Gastroesophageal sphincter (tissue), 4 donors: ENCODE results near the gene ANK2. TPM values are rescaled to one million over a fixed set of nuclear protein-coding genes. Genes with fewer than 3 reads are reported as not detected.

Source experiments
- ATAC-seq: fragments of 150-250 bp; one replicate; pipeline ENCODE4 v1.9.1; 2016; ENCODE audit warnings: mild to moderate bottlenecking, moderate library complexity
- H3K27ac ChIP-seq, 4 donors: fragments of 200-600 bp; sonication (generic) in 3 of 4; 1 replicate in 3 of 4; 2 replicates in 1 of 4; pipeline ENCODE4 v1.5.1; 2016 to 2019
- H3K27me3 ChIP-seq: fragments of 200-600 bp; sonication (generic); one replicate; pipeline ENCODE4 v1.5.1; 2019
- H3K36me3 ChIP-seq, 2 donors: fragments of 200-600 bp; sonication (generic); one replicate each; pipeline ENCODE4 v1.5.1; 2019; ENCODE audit warnings: control low read depth in 1 of 2
- H3K4me1 ChIP-seq, 3 donors: fragments of 200-600 bp; sonication (generic); 1 replicate in 2 of 3; 2 replicates in 1 of 3; pipeline ENCODE4 v1.5.1; 2016 to 2019; ENCODE audit warnings: control low read depth in 2 of 3
- H3K4me3 ChIP-seq, 2 donors: fragments of 200-600 bp; sonication (generic); one replicate each; pipeline ENCODE4 v1.5.1; 2019; ENCODE audit warnings: mild to moderate bottlenecking in 1 of 2, moderate library complexity in 1 of 2
- H3K9me3 ChIP-seq, 3 donors: fragments of 200-600 bp; sonication (generic); one replicate each; pipeline ENCODE4 v1.5.1; 2017 to 2019; ENCODE audit warnings: control low read depth in 2 of 3
- CTCF ChIP-seq, 4 experiments: fragments of 200-600 bp in 2 of 4; fragments of 450-650 bp in 2 of 4; sonication (generic) in 1 of 4; IDR thresholded peaks; one replicate each; pipeline ENCODE4 v1.5.1; 2017 to 2019; ENCODE audit warnings: antibody characterized with exemption in 4 of 4, mild to moderate bottlenecking in 2 of 4, moderate library complexity in 2 of 4
- EP300 ChIP-seq: sonication (generic); formaldehyde crosslinking; IDR thresholded peaks from one replicate; pipeline ENCODE4 v1.6.1; 2017; ENCODE audit warnings: antibody characterized with exemption, mild to moderate bottlenecking
- POLR2A ChIP-seq, 2 donors: fragments of 450-650 bp; IDR thresholded peaks; one replicate each; pipeline ENCODE4 v1.6.1; 2017; ENCODE audit warnings: antibody characterized with exemption in 2 of 2, mild to moderate bottlenecking in 2 of 2, moderate library complexity in 1 of 2
- POLR2AphosphoS5 ChIP-seq: sonication (generic); formaldehyde crosslinking; IDR thresholded peaks from one replicate; pipeline ENCODE4 v1.6.1; 2017; ENCODE audit warnings: antibody characterized with exemption
- WGBS, 2 donors: methylation state at CpG; one replicate each; pipeline ENCODE4 v1.1.5; 2018; ENCODE audit warnings: low coverage in 1 of 2; 5-methylcytosine and 5-hydroxymethylcytosine counted together
- total RNA-seq, 4 donors: library from RNA; depleted of rRNA; stranded (reverse); fragments of >200 nt; gene quantifications; one replicate each; pipeline ENCODE4 v1.1.0, GENCODE V29; 2016

The ANK2 gene
- total RNA-seq, 4 donors from 2014 or later: 84.9 to 104 (median 91.5) TPM

GRCh38 chr4:113106108-113106507 is 56.7 kb downstream of the ANK2 start:
- H3K9me3 ChIP-seq: no peaks in the 10 kb centered on the region
- H3K4me3 ChIP-seq: no peak overlapping the region
- H3K4me1 ChIP-seq: no peaks in the 10 kb centered on the region
- peak; percentile 25 for ATAC-seq
- H3K27ac ChIP-seq: no peak overlapping the region
- H3K27me3 ChIP-seq: no peaks in the 10 kb centered on the region
- no peak for TF ChIP-seq POLR2AphosphoS5
- no peak for TF ChIP-seq POLR2A (IDR thresholded peaks at IDR 0.05)
- TF ChIP-seq EP300: no peak
- TF ChIP-seq CTCF (IDR thresholded peaks at IDR 0.05): peak in 3 of 4 experiments; percentile 20 to 42 (median 32)
- H3K36me3 ChIP-seq: no peaks in the 10 kb centered on the region

DNA sequence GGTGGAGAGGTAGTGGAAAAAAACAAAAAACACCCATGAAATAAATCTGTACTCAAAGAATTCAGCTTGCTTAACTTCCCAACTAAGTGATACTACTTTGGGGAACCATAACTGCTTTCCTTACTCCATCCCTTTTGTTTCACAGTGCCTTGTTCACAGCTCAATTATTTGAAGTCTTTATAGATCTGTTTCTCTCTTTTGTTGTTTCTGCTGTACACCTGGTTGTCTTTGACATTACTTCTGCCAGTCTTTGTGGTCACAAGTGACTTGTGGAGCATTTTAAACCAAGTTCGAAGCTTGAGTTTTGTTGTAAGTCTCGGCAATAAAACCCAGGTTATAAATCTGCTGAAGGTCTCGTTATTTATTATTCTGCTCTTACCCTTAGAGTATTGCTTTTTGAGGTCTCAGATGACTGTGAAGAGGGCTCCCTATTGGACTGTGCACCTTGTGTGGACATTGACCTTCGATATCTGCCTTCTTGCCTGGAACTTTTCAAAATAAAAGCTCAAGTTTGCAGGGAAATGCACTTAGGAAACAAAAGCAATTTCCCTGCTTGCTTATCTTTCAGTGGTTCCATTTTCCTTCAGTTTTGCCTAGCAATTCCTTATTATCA is 59.8 kb downstream of the ANK2 start:
- TF ChIP-seq POLR2A (IDR thresholded peaks at IDR 0.05): no peak
- no peak for TF ChIP-seq POLR2AphosphoS5
- no peak for TF ChIP-seq EP300
- TF ChIP-seq CTCF (IDR thresholded peaks at IDR 0.05): no peak
- Histone ChIP-seq H3K9me3 (no peaks in the 10 kb centered on the region), H3K36me3 (no peaks in the 10 kb centered on the region), H3K27ac (no peak overlapping the region), H3K4me1 (no peaks in the 10 kb centered on the region), H3K27me3 (no peaks in the 10 kb centered on the region), H3K4me3 (no peak overlapping the region)
- 45 to 56% methylated on average over 3 to 4 of the region's 4 CpGs for WGBS, 2 donors
- ATAC-seq: no peak

DNA sequence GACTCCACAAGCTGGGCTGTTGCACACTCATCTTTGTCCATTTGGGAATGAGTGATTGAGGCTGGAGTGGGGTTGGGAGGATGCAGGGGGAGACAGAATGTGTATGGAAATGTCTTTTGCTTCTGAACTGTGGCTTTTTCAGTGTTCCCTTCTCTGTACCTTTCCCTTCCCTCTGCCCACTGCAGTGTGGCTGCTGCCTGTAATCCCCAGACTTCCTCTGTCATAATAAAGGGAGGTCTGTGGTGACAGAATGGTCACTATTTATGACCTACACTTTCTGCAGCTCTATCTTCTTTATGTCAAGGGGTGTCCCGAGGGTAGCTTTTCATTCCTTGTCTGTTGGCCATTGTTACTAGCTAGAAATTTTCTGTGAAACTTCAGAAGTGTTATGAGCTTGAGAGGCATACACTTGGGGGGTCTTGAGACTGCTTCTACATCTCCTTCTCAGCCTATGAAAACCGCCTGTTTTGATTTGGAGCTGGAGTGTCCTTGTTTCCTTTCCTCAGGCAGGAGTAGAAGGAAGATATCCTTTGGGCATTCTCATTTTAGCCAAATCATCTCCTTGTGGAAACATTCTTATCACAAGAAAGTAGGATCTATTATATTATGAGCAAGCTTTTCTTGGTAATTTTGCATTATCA is 63.0 kb downstream of the ANK2 start:
- Histone ChIP-seq H3K27ac (no peak overlapping the region), H3K27me3 (no peaks in the 10 kb centered on the region), H3K36me3 (no peaks in the 10 kb centered on the region), H3K4me1 (peaks cover 0 to 17% (median 0%) of the 10 kb centered on the region in 3 donors), H3K4me3 (no peak overlapping the region), H3K9me3 (no peaks in the 10 kb centered on the region)
- WGBS, 2 donors: 83 to 100% methylated on average over 1 of the region's 2 CpGs
- TF ChIP-seq POLR2A (IDR thresholded peaks at IDR 0.05) (no peak), EP300 (no peak), POLR2AphosphoS5 (no peak), CTCF (IDR thresholded peaks at IDR 0.05) (no peak)
- ATAC-seq: no peak

DNA sequence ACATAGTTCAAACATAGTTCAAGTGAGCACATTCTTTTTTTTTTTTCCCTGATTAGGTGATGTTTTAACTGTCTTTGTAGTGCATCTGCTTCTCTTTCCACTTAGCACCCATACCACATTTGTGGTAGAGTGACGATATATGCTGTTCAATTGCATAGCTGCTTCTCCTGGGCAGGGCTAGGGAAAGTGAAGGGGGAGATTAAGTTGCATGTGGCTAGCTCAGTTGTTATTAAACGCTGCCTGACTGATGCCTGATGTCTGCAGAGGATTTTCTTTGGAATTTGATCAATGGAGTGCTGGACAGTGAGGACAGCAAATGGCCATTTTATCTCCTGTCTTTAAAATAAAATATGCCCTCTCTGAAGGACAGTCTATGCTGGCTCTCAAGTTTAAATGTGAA is 63.7 kb downstream of the ANK2 start:
- H3K36me3 ChIP-seq: no peaks in the 10 kb centered on the region
- no peak for ATAC-seq
- no peaks in the 10 kb centered on the region for H3K27me3 ChIP-seq
- no peak for TF ChIP-seq POLR2AphosphoS5
- no peaks in the 10 kb centered on the region for H3K9me3 ChIP-seq
- 57 to 100% methylated on average over 1 of the region's 2 CpGs for WGBS, 2 donors
- no peak overlapping the region for H3K27ac ChIP-seq
- H3K4me3 ChIP-seq: no peak overlapping the region
- peaks cover 0 to 17% (median 0%) of the 10 kb centered on the region in 3 donors for H3K4me1 ChIP-seq

GRCh38 chr4:113114884-113115283 is 65.4 kb downstream of the ANK2 start:
- TF ChIP-seq POLR2AphosphoS5: no peak
- TF ChIP-seq CTCF (IDR thresholded peaks at IDR 0.05): no peak
- no peak for TF ChIP-seq POLR2A (IDR thresholded peaks at IDR 0.05)
- TF ChIP-seq EP300: no peak
- Histone ChIP-seq H3K4me1 (peaks cover 0 to 17% (median 0%) of the 10 kb centered on the region in 3 donors), H3K4me3 (no peak overlapping the region), H3K27ac (no peak overlapping the region), H3K27me3 (no peaks in the 10 kb centered on the region), H3K9me3 (no peaks in the 10 kb centered on the region), H3K36me3 (no peaks in the 10 kb centered on the region)
- WGBS, 2 donors: 93% methylated on average over 2 of the region's 2 CpGs; no CpG with 5 or more reads in 1 of the 2 donors
- no peak for ATAC-seq
